Pancreas (tissue), 10 donors: ENCODE data around the gene BAIAP2L1. TPM values are rescaled to one million over a fixed set of nuclear protein-coding genes. Genes with fewer than 3 reads are reported as not detected.

Source experiments
- ATAC-seq, 4 donors: fragments of 200-7000 bp; cut with Tn5 transposase; one replicate each; pipeline versions ENCODE4 v1.8.0 to v1.9.1; 2020; ENCODE audit warnings: mild to moderate bottlenecking in 4 of 4, moderate library complexity in 4 of 4
- DNase-seq, 6 donors: peaks; one replicate each; pipeline ENCODE4 v3.0.0-alpha.2; 2020
- FAIRE-seq: peaks from 2 replicates; lab custom pipeline; 2012; peaks lifted over from hg19 to GRCh38; lab: Jason Lieb, UNC
- H3K27ac ChIP-seq, 4 donors: fragments of 200-600 bp; sonication (generic); 1 replicate in 3 of 4; 2 replicates in 1 of 4; pipeline versions ENCODE4 v1.5.0 to v1.8.0; 2020
- H3K27me3 ChIP-seq, 4 donors: fragments of 200-600 bp; one replicate each; pipeline ENCODE4 v1.8.0; 2021
- H3K36me3 ChIP-seq, 3 donors: fragments of 200-600 bp; sonication (generic) in 1 of 3; one replicate each; pipeline versions ENCODE4 v1.5.0 to v1.8.0; 2020 to 2021
- H3K4me1 ChIP-seq, 3 donors: fragments of 200-600 bp; one replicate each; pipeline ENCODE4 v1.8.0; 2021
- H3K4me3 ChIP-seq, 4 donors: fragments of 200-600 bp; sonication (generic) in 2 of 4; one replicate each; pipeline versions ENCODE4 v1.5.0 to v1.8.0; 2020 to 2021
- H3K9me3 ChIP-seq, 4 donors: fragments of 200-600 bp; one replicate each; pipeline ENCODE4 v1.8.0; 2021
- CTCF ChIP-seq, 4 donors: fragments of 200-600 bp; sonication (generic) in 3 of 4; IDR thresholded peaks; one replicate each; pipeline versions ENCODE4 v1.5.0 to v1.8.0; 2021; ENCODE audit warnings: antibody characterized with exemption in 4 of 4
- WGBS, 2 donors: extraction: QIAGEN DNeasy Blood & Tissue Kit; methylation state at CpG; one replicate each; pipeline ENCODE4 v1.1.7; 2013; 5-methylcytosine and 5-hydroxymethylcytosine counted together
- intact Hi-C, 3 donors: fragments of 100-400 bp; cut with DNase I; formaldehyde crosslinking; loops; one replicate each; pipeline versions ENCODE4 v1.11.1 to v1.14.2; 2022
- polyA plus RNA-seq, 2 donors: library from polyadenylated mRNA; stranded (reverse); fragments of 200-250 nt; gene quantifications; one replicate each; pipeline ENCODE4 v1.2.3, GENCODE V29; 2013
- total RNA-seq, 6 donors: library from RNA; stranded (reverse); fragmentation: NEBNext Ultra II Directional in 4 of 6; extraction: Animal tissue kit (Norgen Biotek cat#: 25700) in 4 of 6; gene quantifications; one replicate each; pipeline versions ENCODE4 v1.2.1 to v1.2.4, GENCODE V29; 2021 to 2023
- donor health status: healthy with polysubstance abuse.
- donor health status: DM: no; HTN: no; CAD: no; lungs with moderate emphysema.
- donor health status: DM: no; HTN: no; CAD: no.
- donor health status: control.
- donor health status: control.
- donor health status: Bipolar disorder and iron deficiency.
- donor health status: DM: yes; HTN: yes; CAD: no.
- donor health status: DM: no; HTN: no; CAD: no.
- donor health status: DM: no; HTN: no; CAD: no.
- donor health status: DM: yes; HTN: yes; CAD: no.

The BAIAP2L1 gene
- total and polyA plus RNA-seq, 8 donors = 17.9 to 31.5 (median 22.2) TPM

- Histone ChIP-seq H3K36me3 (peaks cover 0 to 27% (median 13%) of the 10 kb centered on the region in 3 donors), H3K27ac (peak overlapping the region in 1 of 4 donors; percentile 2), H3K4me3 (no peak overlapping the region), H3K9me3 (no peaks in the 10 kb centered on the region), H3K4me1 (peaks cover 0 to 3% (median 2%) of the 10 kb centered on the region in 3 donors), H3K27me3 (no peaks in the 10 kb centered on the region)
- 77 to 80% methylated on average over 15 of the region's 15 CpGs for WGBS, 2 donors
- FAIRE-seq (no peak), DNase-seq (peak in 1 of 6 donors; percentile 23), ATAC-seq (no peak)
- no peak for TF ChIP-seq CTCF (IDR thresholded peaks at IDR 0.05)
- intact Hi-C loops = loop anchor here in 1 of 3 donors (10.0 kb wide), 1 partner anchor 110 kb away; the partner anchor contains the start of gene BAIAP2L1
These were observed 106.6 kb downstream of the BAIAP2L1 start for GRCh38 chr7:98294326-98294725.

- Histone ChIP-seq H3K4me3 (no peak overlapping the region), H3K4me1 (peaks cover 0 to 7% (median 5%) of the 10 kb centered on the region in 3 donors), H3K27me3 (no peaks in the 10 kb centered on the region), H3K27ac (no peak overlapping the region), H3K9me3 (no peaks in the 10 kb centered on the region), H3K36me3 (peaks cover 0 to 27% (median 13%) of the 10 kb centered on the region in 3 donors)
- no peak for TF ChIP-seq CTCF (IDR thresholded peaks at IDR 0.05)
- FAIRE-seq (no peak), DNase-seq (peak in 1 of 6 donors; percentile 62), ATAC-seq (no peak)
- WGBS, 2 donors = 79 to 87% methylated on average over 13 of the region's 13 CpGs
- intact Hi-C loops = loop anchor here in 1 of 3 donors (10.0 kb wide), 1 partner anchor 111 kb away; the partner anchor contains the start of gene BAIAP2L1
These were observed 107.1 kb downstream of the BAIAP2L1 start for GRCh38 chr7:98293746-98294145.

DNA sequence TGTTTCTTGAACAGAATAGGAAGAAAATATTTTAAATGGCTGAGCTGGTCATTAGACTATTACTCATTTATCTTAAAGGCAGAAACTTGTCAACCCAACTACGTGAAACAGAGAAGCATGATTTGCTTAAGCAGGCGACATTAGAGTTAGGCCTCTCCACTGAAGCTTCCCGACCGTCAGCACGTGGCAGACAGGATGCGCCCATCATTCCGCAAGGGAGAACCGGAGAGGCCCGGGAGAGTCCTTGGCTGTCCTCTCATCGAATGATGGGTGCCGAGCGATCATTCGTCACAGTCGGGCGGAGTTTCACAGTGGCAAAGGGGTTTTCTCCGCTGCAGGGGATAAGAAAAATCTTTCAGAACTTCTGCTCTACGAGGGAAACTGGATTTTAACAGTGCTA lies 107.6 kb downstream of the BAIAP2L1 start:
- H3K9me3 ChIP-seq = no peaks in the 10 kb centered on the region
- TF ChIP-seq CTCF (IDR thresholded peaks at IDR 0.05) = no peak
- peaks cover 0 to 9% (median 7%) of the 10 kb centered on the region in 3 donors for H3K4me1 ChIP-seq
- H3K27me3 ChIP-seq = no peaks in the 10 kb centered on the region
- H3K27ac ChIP-seq = no peak overlapping the region
- DNase-seq (no peak), FAIRE-seq (no peak), ATAC-seq (no peak)
- H3K4me3 ChIP-seq = no peak overlapping the region
- 81 to 87% methylated on average over 17 of the region's 17 CpGs for WGBS, 2 donors
- intact Hi-C loops = loop anchor here in 1 of 3 donors (10.0 kb wide), 1 partner anchor 112 kb away; the partner anchor contains the start of gene BAIAP2L1
- peaks cover 0 to 27% (median 13%) of the 10 kb centered on the region in 3 donors for H3K36me3 ChIP-seq

DNA sequence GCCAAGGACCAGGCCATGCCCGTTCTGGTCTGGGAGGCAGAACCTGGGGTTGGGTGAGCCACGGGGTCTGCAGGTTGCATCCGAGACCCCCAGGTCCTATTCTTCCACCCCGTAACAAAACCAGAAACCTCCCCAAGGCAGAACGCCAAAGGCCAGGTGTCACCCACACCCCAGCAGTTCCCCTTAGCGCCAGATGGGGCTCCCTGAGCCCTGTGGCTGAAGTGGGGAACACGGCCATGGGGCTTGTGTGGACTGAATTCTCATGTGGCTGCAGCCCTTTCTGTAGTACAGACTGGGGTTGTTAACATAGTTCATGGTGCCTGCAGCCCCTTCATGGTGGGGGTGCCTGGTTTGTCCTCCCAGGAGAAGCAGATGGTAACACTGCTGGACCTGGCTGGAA lies 109.2 kb downstream of the BAIAP2L1 start:
- no peak for FAIRE-seq
- Histone ChIP-seq H3K9me3 (no peaks in the 10 kb centered on the region), H3K4me3 (no peak overlapping the region), H3K4me1 (peaks cover 8 to 22% (median 21%) of the 10 kb centered on the region in 3 donors), H3K27ac (no peak overlapping the region), H3K36me3 (peaks cover 0 to 27% (median 13%) of the 10 kb centered on the region in 3 donors), H3K27me3 (no peaks in the 10 kb centered on the region)
- TF ChIP-seq CTCF (IDR thresholded peaks at IDR 0.05) = no peak
- intact Hi-C loops = loop anchor here in 1 of 3 donors (10.0 kb wide), 1 partner anchor 113 kb away; the partner anchor contains the start of gene BAIAP2L1
- 73 to 79% methylated on average over 7 of the region's 7 CpGs for WGBS, 2 donors
- no peak for ATAC-seq
- DNase-seq = no peak

GRCh38 chr7:98289333-98289875 lies 111.5 kb downstream of the BAIAP2L1 start:
- Histone ChIP-seq H3K27ac (peak overlapping the region in 1 of 4 donors; percentile 27), H3K9me3 (no peaks in the 10 kb centered on the region), H3K4me3 (no peak overlapping the region), H3K27me3 (no peaks in the 10 kb centered on the region), H3K4me1 (peaks cover 31 to 43% (median 41%) of the 10 kb centered on the region in 3 donors), H3K36me3 (peaks cover 0 to 27% (median 13%) of the 10 kb centered on the region in 3 donors)
- TF ChIP-seq CTCF (IDR thresholded peaks at IDR 0.05) = no peak
- ATAC-seq (no peak), FAIRE-seq (no peak), DNase-seq (no peak)
- WGBS, 2 donors = 86 to 92% methylated on average over 4 of the region's 4 CpGs
- intact Hi-C loops = no loop called here
